Heart left ventricle (tissue), 16 donors: ENCODE results near the gene ABHD18. TPM values are rescaled to one million over a fixed set of nuclear protein-coding genes. Genes with fewer than 3 reads are reported as not detected.

Source experiments
- ATAC-seq, 4 donors: fragments of 200-7000 bp; cut with Tn5 transposase; one replicate each; pipeline ENCODE4 v1.9.1; 2020 to 2022; ENCODE audit warnings: moderate library complexity in 4 of 4, mild to moderate bottlenecking in 3 of 4, moderate number of reproducible peaks in 1 of 4
- DNase-seq, 5 donors: peaks; one replicate each; pipeline ENCODE4 v3.0.0-alpha.2; 2020
- H3K27ac ChIP-seq, 12 donors: fragments of 200-600 bp; sonication (generic) in 4 of 12; one replicate each; pipeline versions ENCODE4 v1.5.0 to v1.8.0; 2016 to 2022; ENCODE audit warnings: mild to moderate bottlenecking in 2 of 12
- H3K27me3 ChIP-seq, 9 donors: fragments of 200-600 bp; sonication (generic) in 2 of 9; one replicate each; pipeline versions ENCODE4 v1.5.1 to v1.8.0; 2016 to 2022; ENCODE audit warnings: mild to moderate bottlenecking in 3 of 9
- H3K36me3 ChIP-seq, 9 donors: fragments of 200-600 bp; sonication (generic) in 2 of 9; one replicate each; pipeline versions ENCODE4 v1.5.0 to v1.8.0; 2018 to 2022; ENCODE audit warnings: mild to moderate bottlenecking in 2 of 9
- H3K4me1 ChIP-seq, 12 donors: fragments of 200-600 bp; sonication (generic) in 4 of 12; one replicate each; pipeline versions ENCODE4 v1.5.0 to v1.8.0; 2016 to 2022; ENCODE audit warnings: mild to moderate bottlenecking in 3 of 12
- H3K4me3 ChIP-seq, 12 donors: fragments of 200-600 bp; sonication (generic) in 4 of 12; one replicate each; pipeline versions ENCODE4 v1.5.0 to v1.8.0; 2017 to 2022; ENCODE audit warnings: mild to moderate bottlenecking in 9 of 12, moderate library complexity in 4 of 12
- H3K9me3 ChIP-seq, 12 donors: fragments of 200-600 bp; sonication (generic) in 4 of 12; one replicate each; pipeline versions ENCODE4 v1.5.0 to v1.8.0; 2016 to 2022; ENCODE audit warnings: mild to moderate bottlenecking in 1 of 12
- CTCF ChIP-seq, 12 donors: fragments of 200-600 bp; sonication (generic) in 4 of 12; IDR thresholded peaks; one replicate each; pipeline versions ENCODE4 v1.5.0 to v1.8.0; 2018 to 2022; ENCODE audit warnings: antibody characterized with exemption in 12 of 12, mild to moderate bottlenecking in 5 of 12
- POLR2A ChIP-seq, 2 donors: fragments of 450-650 bp; IDR thresholded peaks; one replicate each; pipeline ENCODE4 v1.6.1; 2017; ENCODE audit warnings: antibody characterized with exemption in 2 of 2, mild to moderate bottlenecking in 2 of 2, moderate library complexity in 2 of 2
- WGBS, 4 donors: extraction: QIAGEN DNeasy Blood & Tissue Kit in 2 of 4; methylation state at CpG; one replicate each; pipeline versions ENCODE4 v1.1.5 to v1.1.7; 2013 to 2018; 5-methylcytosine and 5-hydroxymethylcytosine counted together
- intact Hi-C, 10 donors: fragments of 100-400 bp; cut with DNase I; formaldehyde crosslinking; loops; one replicate each; pipeline versions ENCODE4 v1.11.1 to v1.14.2; 2022
- polyA plus RNA-seq, 2 donors: library from polyadenylated mRNA; stranded (reverse); fragments of 200-250 nt; gene quantifications; one replicate each; pipeline ENCODE4 v1.2.3, GENCODE V29; 2013
- total RNA-seq, 9 donors: library from RNA; depleted of rRNA in 2 of 9; stranded (reverse); fragments of >200 nt in 2 of 9; fragmentation: NEBNext Ultra II Directional in 3 of 9; extraction: Animal tissue kit (Norgen Biotek cat#: 25700) in 3 of 9; gene quantifications; one replicate each; pipeline versions ENCODE4 v1.1.0 to v1.2.4, GENCODE V29; 2016 to 2023
- donor health status: ischemic (EF 13 %, LVEDD 7.1; RV severe dilation, severe dysfunction).
- donor health status: healthy with polysubstance abuse.
- donor health status: DM: no; HTN: yes; CAD: no.
- donor health status: DM: no; HTN: no; CAD: no.
- donor health status: ischemic (EF 25% LVEDD 6.9; RV normal size, moderate dysfunction).
- donor health status: ischemic (EF 25% LVEDD 5.7; RV mildly dilated, moderate dysfunction).
- donor health status: healthy.
- donor health status: DM: yes; HTN: yes; CAD: no.
- donor health status: ischemic (EF 35%, LVEDD 5.7; RV mildly dilated, moderate dysfunction).
- donor health status: nonischemic (EF 11% LVEDD 7.7; RV severe dilation, severe dysfunction).
- donor health status: DM: yes; HTN: yes; CAD: no.
- donor health status: PGD.
- donor health status: ischemic (EF 29% LVEDD 5.4; RV normal size, mild dysfunction).
- donor health status: nonischemic (EF 23%, LVEDD 6.1; RV moderate dilation, normal function).

ABHD18 gene
- total and polyA plus RNA-seq, 11 donors = 3.8 to 56.3 (median 19.9) TPM

- no peak overlapping the region for H3K4me3 ChIP-seq
- H3K9me3 ChIP-seq = peaks cover 0 to 13% (median 2%) of the 10 kb centered on the region in 12 donors
- H3K36me3 ChIP-seq = peaks cover 0 to 27% (median 7%) of the 10 kb centered on the region in 9 donors
- intact Hi-C loops = loop anchor here in 1 of 10 donors (10.0 kb wide), 1 partner anchor 170 kb away; no protein-coding TSS in a partner anchor
- TF ChIP-seq POLR2A (IDR thresholded peaks at IDR 0.05) (no peak), CTCF (IDR thresholded peaks at IDR 0.05) (no peak)
- H3K27me3 ChIP-seq = no peaks in the 10 kb centered on the region
- no peak for ATAC-seq
- DNase-seq = no peak
- peaks cover 0 to 15% (median 0%) of the 10 kb centered on the region in 12 donors for H3K4me1 ChIP-seq
- WGBS, 4 donors = 95 to 99% (median 97%) methylated on average over 2 of the region's 2 CpGs
- H3K27ac ChIP-seq = no peak overlapping the region
Observed at GRCh38 chr4:127975121-127975770, 10.0 kb downstream of the ABHD18 start.

- ATAC-seq (no peak), DNase-seq (no peak)
- Histone ChIP-seq H3K27me3 (no peaks in the 10 kb centered on the region), H3K4me1 (peaks cover 0 to 12% (median 0%) of the 10 kb centered on the region in 12 donors), H3K9me3 (peaks cover 0 to 13% (median 2%) of the 10 kb centered on the region in 12 donors), H3K4me3 (no peak overlapping the region), H3K27ac (no peak overlapping the region), H3K36me3 (peaks cover 0 to 24% (median 4%) of the 10 kb centered on the region in 9 donors)
- no peak for TF ChIP-seq POLR2A (IDR thresholded peaks at IDR 0.05)
- 98 to 100% (median 100%) methylated on average over 2 of the region's 2 CpGs for WGBS, 4 donors
- intact Hi-C loops = loop anchor here in 1 of 10 donors (10.0 kb wide), 1 partner anchor 174 kb away; no protein-coding TSS in a partner anchor
Observed at GRCh38 chr4:127978930-127979329, 13.7 kb downstream of the ABHD18 start.

- no peak for DNase-seq
- ATAC-seq = peak; percentile 34 to 72 (median 66)
- WGBS, 4 donors = 61 to 72% (median 68%) methylated on average over 2 of the region's 2 CpGs
- Histone ChIP-seq H3K4me3 (no peak overlapping the region), H3K27ac (peak overlapping the region in 1 of 12 donors; percentile 34), H3K9me3 (peaks cover 0 to 13% (median 2%) of the 10 kb centered on the region in 12 donors), H3K27me3 (no peaks in the 10 kb centered on the region), H3K36me3 (peaks cover 0 to 54% (median 30%) of the 10 kb centered on the region in 9 donors), H3K4me1 (peaks cover 0 to 6% (median 0%) of the 10 kb centered on the region in 12 donors)
- TF ChIP-seq CTCF (IDR thresholded peaks at IDR 0.05) (no peak), POLR2A (IDR thresholded peaks at IDR 0.05) (no peak)
- intact Hi-C loops = no loop called here
Observed at GRCh38 chr4:127982445-127982844, 17.2 kb downstream of the ABHD18 start.

- no peak for TF ChIP-seq POLR2A (IDR thresholded peaks at IDR 0.05)
- peak in 2 of 12 donors; percentile 11 to 21 for TF ChIP-seq CTCF (IDR thresholded peaks at IDR 0.05)
- Histone ChIP-seq H3K4me3 (no peak overlapping the region), H3K4me1 (peaks cover 0 to 6% (median 0%) of the 10 kb centered on the region in 12 donors), H3K36me3 (peaks cover 0 to 74% (median 41%) of the 10 kb centered on the region in 9 donors), H3K27ac (no peak overlapping the region), H3K9me3 (no peaks in the 10 kb centered on the region), H3K27me3 (no peaks in the 10 kb centered on the region)
- intact Hi-C loops = no loop called here
- no peak for ATAC-seq
- no peak for DNase-seq
- 88 to 98% (median 91%) methylated on average over 1 of the region's 1 CpG for WGBS, 4 donors
Observed at GRCh38 chr4:127985989-127986388, 20.8 kb downstream of the ABHD18 start.
